HEK293T (cell line): ENCODE measurements around the gene CCSAP.

Experiments
- FOXM1 ChIP-seq: fragments of 450-650 bp; IDR thresholded peaks from 2 replicates; pipeline ENCODE4 v1.6.1; 2017; ENCODE audit warnings: mild to moderate bottlenecking, borderline replicate concordance
- HDGF ChIP-seq: fragments of 450-650 bp; IDR thresholded peaks from 2 replicates; pipeline ENCODE4 v1.6.1; 2017; ENCODE audit warnings: antibody characterized with exemption, borderline replicate concordance
- NFRKB ChIP-seq: fragments of 450-650 bp; IDR thresholded peaks from 2 replicates; pipeline ENCODE4 v1.6.1; 2016; ENCODE audit warnings: mild to moderate bottlenecking, moderate library complexity
- SP1 ChIP-seq: fragments of 450-650 bp; IDR thresholded peaks from 2 replicates; pipeline ENCODE4 v1.6.1; 2017

GRCh38 chr1:229384822-229385221 lies 42.0 kb upstream of the CCSAP start:
- no peak for TF ChIP-seq FOXM1
- TF ChIP-seq NFRKB = no peak
- no peak for TF ChIP-seq SP1
- no peak for TF ChIP-seq HDGF
